Measurements from ENCODE around the gene SPRR4.
"Not testable (repeated sequence)": the region's sequence is repeated elsewhere in the genome, so short reads cannot be mapped to it uniquely, and the experiment has no call there.

Gene SPRR4

DNA sequence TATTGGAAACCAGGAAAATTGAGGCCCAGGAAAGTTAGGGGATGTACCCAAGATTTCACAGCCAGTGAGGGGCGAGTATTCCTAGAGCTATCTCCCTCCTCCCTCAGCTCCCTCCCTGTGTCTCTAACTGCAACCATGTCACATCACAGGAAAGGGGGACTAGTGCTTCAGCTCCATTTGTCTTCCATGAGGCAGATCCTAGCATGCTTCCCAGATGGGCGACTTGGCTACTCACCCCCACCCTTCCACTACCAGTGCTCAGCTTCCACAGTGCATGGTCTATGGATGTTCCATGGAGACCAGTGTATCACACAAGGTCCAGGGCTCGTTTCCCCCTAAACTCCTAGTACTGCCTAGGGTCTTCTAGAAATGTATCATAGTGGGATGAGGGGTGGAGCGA, 4.6 kb upstream of the SPRR4 start:
- no peak for DNase-seq (ENCODE audit: low read depth, low spot score)

DNA sequence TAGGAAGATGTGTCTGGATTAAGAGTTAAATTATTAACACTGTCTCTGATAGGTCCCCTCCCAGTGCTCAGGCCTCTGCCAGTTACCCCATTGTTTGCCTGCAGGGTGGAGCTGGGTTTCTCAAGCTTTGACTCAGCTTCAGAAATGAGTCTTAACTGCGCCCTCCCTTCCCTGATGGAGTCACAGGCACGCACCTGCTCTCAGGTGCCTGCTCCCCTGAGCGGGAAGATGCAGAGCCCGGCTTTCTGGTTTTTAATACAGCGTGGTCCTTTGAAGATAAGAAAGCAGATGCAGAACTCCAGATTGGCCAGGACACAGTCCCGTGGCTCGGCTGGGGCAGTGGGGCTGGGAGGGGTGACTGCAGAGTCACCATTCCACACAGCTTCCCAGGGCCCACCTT, 3.2 kb upstream of the SPRR4 start:
- no peak for DNase-seq (ENCODE audit: low read depth, low spot score)

DNA sequence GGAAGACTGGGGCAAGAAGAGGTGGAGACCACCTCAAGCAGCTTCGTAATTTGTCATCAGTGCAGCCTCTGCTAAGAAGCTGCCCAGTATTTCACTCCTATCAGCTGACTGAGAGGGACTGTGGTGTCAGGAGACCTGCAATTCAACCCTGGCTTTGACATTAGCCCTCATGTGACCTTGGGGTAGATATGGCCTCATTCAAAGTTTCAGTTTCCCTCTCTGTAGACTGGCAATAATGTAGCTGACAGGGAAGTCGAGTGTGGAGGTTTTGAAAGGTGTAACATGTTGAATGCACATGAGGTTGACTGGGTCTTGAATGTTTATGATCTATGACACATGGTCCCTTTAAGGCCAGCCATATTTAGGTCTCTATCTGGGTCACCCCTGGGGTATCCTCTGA, 2.2 kb upstream of the SPRR4 start:
- no peak for DNase-seq (ENCODE audit: low read depth, low spot score)

- DNase-seq (ENCODE audit: low read depth, low spot score), result no peak
Observed at GRCh38 chr1:152969036-152969435, 1.4 kb upstream of the SPRR4 start.

DNA sequence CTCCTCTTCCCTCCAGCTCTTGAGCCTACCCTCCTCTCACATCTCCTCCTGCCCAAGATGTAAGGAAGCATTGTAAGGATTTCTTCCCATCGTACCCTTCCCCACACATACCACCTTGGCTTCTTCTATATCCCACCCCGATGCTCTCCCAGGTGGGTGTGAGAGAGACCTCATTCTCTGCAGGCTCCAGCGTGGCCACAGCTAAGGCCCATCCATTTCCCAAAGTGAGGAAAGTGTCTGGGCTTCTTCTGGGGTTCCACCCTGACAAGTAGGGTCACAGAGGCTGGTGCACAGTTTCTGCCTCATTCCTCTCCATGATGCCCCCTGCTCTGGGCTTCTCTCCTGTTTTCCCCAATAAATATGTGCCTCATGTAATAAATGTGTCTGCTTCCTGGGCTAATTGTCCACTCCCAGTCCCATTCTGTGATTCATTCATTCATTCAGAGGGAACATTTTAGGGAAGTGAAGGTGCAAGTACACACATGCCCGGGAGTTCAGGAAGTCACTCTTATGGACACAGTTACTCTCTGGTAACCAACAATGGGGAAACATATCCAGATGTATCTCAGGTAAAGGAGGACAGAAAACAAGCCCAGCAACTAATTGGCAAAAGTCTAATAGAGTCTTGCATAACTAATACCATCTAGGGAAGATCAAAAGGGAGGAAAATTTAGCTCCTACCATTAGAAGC, 1.9 kb downstream of the SPRR4 start:
- DNase-seq (ENCODE audit: low read depth, low spot score), result no peak

DNA sequence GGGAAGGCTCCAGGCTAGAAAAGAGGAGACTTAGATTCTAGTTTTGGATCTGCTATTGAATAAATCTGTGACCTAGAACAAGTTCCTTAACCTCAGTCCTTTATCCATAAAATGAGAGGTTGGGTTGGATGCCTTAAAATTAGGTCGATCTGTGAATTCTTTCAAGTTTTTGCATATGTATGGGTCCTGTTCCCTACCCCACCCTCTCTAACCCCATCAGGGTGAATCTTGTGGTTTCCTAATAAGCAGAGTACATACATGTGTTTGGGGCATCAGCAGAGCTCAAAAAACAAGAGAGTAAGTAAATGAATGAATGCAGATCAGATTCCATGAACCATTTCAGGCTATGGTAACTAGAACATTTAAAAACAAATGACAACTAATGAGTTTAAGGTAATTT, 6.2 kb downstream of the SPRR4 start:
- DNase-seq (ENCODE audit: low read depth, low spot score), result no peak

GRCh38 chr1:152977614-152978013, 7.2 kb downstream of the SPRR4 start:
- DNase-seq (ENCODE audit: low read depth, low spot score), result no peak

- no peak for DNase-seq (ENCODE audit: low read depth, low spot score)
Observed at GRCh38 chr1:152980676-152981075, 10.2 kb downstream of the SPRR4 start.

DNA sequence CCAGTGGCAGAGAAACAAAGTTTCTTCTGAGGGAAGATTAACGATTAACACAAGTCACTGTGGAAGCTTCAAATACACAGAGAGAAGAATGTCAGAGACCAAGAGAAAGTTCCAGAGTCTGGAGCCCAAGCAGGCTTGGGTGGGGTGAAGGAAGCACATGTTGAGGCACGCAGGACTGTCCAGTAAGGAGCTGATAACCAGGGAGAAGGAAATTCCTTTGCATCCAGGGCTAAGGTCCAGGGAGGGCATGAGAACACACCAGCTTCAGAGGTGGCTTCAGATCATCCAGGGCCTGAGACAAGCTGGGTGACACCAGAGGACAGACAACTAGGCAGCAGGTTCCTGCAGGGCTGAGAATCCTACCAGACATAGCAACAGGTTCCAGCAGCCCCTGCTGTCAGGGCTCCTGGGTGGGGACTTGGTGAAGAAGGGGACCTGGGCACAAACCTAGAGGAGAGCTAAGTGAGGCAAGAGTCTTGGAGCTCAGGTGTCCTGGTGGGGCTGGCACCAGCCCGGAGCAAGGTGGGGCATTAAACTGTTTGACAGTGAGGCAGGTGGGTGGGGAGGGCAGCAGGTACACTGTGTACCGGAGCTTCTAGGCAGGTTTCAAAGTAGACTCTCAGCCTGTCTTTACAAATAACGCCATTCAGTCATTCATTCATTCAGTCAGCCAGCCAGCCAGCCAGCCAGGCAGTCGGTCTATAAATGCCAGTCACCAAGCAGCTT, 10.9 kb downstream of the SPRR4 start:
- DNase-seq (ENCODE audit: low read depth, low spot score), result no peak

DNA sequence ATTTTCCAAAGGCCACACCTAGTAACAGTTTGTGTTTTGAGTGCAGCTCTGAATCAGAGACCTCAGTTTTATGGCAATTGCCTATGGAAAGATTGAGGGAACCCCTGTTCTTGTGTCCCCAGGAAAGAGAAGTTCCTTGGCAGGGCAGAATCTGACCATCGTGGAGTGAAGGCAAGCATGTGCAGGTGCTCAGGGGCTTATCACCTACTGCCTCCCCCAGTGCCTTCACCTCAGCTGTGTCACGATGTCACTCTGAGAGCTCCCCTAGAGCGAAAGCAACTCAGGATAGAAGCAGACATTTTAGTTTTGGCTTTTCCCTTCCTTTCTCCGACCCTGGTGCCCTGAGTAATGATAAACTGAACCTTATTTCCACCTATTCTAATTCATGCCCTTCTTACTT, 11.6 kb downstream of the SPRR4 start:
- DNase-seq (ENCODE audit: low read depth, low spot score), result no peak

- DNase-seq (ENCODE audit: low read depth, low spot score), result no peak
Observed at GRCh38 chr1:152983234-152983633, 12.8 kb downstream of the SPRR4 start.

- no peak for DNase-seq (ENCODE audit: low read depth, low spot score)
Observed at GRCh38 chr1:152983743-152984142, 13.3 kb downstream of the SPRR4 start, which contains the start of gene SPRR1A. Gene SPRR1A (plus strand): TSS chr1:152984081. CDS start chr1:152985231, 1,150 bp downstream.

GRCh38 chr1:152986578-152986977, 16.1 kb downstream of the SPRR4 start:
- no peak for DNase-seq (ENCODE audit: low read depth, low spot score)

- DNase-seq (ENCODE audit: low read depth, low spot score), result no peak
Observed at GRCh38 chr1:152993186-152993585, 22.7 kb downstream of the SPRR4 start.

GRCh38 chr1:152995842-152996241, 25.4 kb downstream of the SPRR4 start:
- DNase-seq (ENCODE audit: low read depth, low spot score), result no peak

GRCh38 chr1:152996633-152997400, 26.4 kb downstream of the SPRR4 start:
- no peak for DNase-seq (ENCODE audit: low read depth, low spot score)

GRCh38 chr1:152997901-152998300, 27.5 kb downstream of the SPRR4 start:
- DNase-seq (ENCODE audit: low read depth, low spot score), result no peak

DNA sequence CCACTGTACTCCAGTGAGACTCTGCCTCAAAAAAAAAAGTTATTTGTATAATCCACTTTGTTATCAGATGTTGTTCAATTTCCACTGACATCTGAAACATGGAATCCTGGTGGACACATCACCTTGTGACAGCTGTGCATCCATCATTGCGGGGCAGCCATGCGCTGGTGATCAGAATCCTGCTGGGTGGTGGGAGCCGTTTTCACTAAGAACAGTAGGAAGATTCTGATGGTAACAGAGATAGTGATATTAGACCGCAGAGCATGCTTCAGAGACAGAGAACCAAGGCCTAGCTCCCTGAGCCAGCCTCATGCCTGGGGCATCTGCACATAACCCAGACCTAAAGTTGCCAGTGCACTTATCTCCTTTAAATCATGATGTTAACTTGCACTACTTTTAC, 28.0 kb downstream of the SPRR4 start:
- DNase-seq (ENCODE audit: low read depth, low spot score), result no peak

DNA sequence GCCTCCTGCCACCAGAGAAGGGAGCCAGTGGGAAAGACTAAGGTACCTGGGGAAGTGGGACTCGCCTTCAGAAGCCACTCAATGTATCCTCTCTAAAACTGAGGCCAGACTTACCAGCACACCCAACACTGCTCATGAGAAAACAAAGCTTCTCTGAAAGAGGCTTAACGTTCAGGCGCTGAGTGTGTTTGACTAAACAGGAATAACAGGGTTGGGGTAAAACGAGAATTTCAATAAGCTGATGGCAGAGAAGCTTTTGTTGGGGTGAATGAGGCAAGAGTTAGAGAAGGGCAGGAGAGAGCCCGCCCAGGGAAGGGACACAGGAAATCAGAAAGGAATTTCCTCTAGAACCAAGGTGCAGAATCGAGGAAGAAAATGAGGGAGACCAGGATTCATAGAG, 29.4 kb downstream of the SPRR4 start:
- no peak for DNase-seq (ENCODE audit: low read depth, low spot score)

- no peak for DNase-seq (ENCODE audit: low read depth, low spot score)
Observed at GRCh38 chr1:153000294-153000693, 29.8 kb downstream of the SPRR4 start.

- no peak for DNase-seq (ENCODE audit: low read depth, low spot score)
Observed at GRCh38 chr1:153001382-153001781, 30.9 kb downstream of the SPRR4 start, which contains the start of gene SPRR3. Gene SPRR3 (plus strand): TSS chr1:153001749. CDS start chr1:153003021, 1,272 bp downstream.

DNA sequence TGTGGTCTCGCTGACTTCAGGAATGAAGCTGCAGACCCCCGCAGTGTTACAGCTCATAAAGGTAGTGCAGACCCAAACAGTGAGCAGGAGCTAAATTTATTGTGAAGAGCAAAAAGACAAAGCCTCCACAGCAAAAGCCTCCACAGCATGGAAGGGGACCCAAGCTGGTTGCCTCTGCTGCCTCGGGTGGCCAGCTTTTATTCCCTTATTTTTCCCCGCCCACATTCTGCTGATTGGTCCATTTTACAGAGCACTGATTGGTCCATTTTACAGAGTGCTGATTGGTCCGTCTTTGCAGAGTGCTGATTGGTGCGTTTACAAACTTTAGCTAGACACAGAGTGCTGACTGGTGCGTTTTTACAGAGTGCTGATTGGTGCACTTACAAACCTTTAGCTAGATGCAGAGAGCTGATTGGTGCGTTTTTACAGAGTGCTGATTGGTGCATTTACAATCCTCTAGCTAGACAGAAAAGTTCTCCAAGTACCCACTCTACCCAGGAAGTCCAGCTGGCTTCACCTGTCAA, 40.8 kb downstream of the SPRR4 start:
- DNase-seq (ENCODE audit: low read depth, low spot score), result not testable (repeated sequence)

Data from smooth muscle cell of the brain vasculature (primary cell).